ENCODE data around the gene KLRC3.
"Not testable (repeated sequence)": the region's sequence is repeated elsewhere in the genome, so short reads cannot be mapped to it uniquely, and the experiment has no call there.

Gene KLRC3

GRCh38 chr12:10439608-10440274 is 19.3 kb upstream of the KLRC3 start:
- not testable (repeated sequence) for H3K36me3 ChIP-seq (ENCODE audit: control insufficient read depth in 2 of 2, insufficient read depth in 2 of 2, low read length in 2 of 2); H3K9ac ChIP-seq (ENCODE audit: low read length in 2 of 2); H3K27me3 ChIP-seq (ENCODE audit: control insufficient read depth in 1 of 2, insufficient read depth in 2 of 2, low read length in 2 of 2)

GRCh38 chr12:10437601-10438000 is 17.2 kb upstream of the KLRC3 start:
- H3K36me3 ChIP-seq (ENCODE audit: control insufficient read depth in 2 of 2, insufficient read depth in 2 of 2, low read length in 2 of 2); H3K9me3 ChIP-seq (ENCODE audit: control insufficient read depth in 2 of 2, low read length in 2 of 2); H3K9ac ChIP-seq (ENCODE audit: low read length in 2 of 2); H3K27me3 ChIP-seq (ENCODE audit: control insufficient read depth in 1 of 2, insufficient read depth in 2 of 2, low read length in 2 of 2); H3K4me1 ChIP-seq (ENCODE audit: control insufficient read depth, insufficient read depth, low read length); H3K4me3 ChIP-seq (ENCODE audit: low read length in 2 of 2); H3K27ac ChIP-seq (ENCODE audit: low read length): not testable (repeated sequence)

More at GRCh38 chr12:10439608-10440274, 19.3 kb upstream of the KLRC3 start:
- not testable (repeated sequence) for H3K9me3 ChIP-seq (ENCODE audit: control insufficient read depth in 2 of 2, low read length in 2 of 2); H3K4me3 ChIP-seq (ENCODE audit: low read length in 2 of 2); H3K27ac ChIP-seq (ENCODE audit: low read length); H3K4me1 ChIP-seq (ENCODE audit: control insufficient read depth, insufficient read depth, low read length)

- not testable (repeated sequence) for H3K27ac ChIP-seq (ENCODE audit: low read length); H3K4me1 ChIP-seq (ENCODE audit: control insufficient read depth, insufficient read depth, low read length); H3K4me3 ChIP-seq (ENCODE audit: low read length in 2 of 2); H3K9ac ChIP-seq (ENCODE audit: low read length in 2 of 2); H3K9me3 ChIP-seq (ENCODE audit: control insufficient read depth in 2 of 2, low read length in 2 of 2); H3K27me3 ChIP-seq (ENCODE audit: control insufficient read depth in 1 of 2, insufficient read depth in 2 of 2, low read length in 2 of 2); H3K36me3 ChIP-seq (ENCODE audit: control insufficient read depth in 2 of 2, insufficient read depth in 2 of 2, low read length in 2 of 2)
These were observed 15.4 kb upstream of the KLRC3 start, which contains the start of gene KLRC2 for GRCh38 chr12:10435816-10436215. KLRC2 (minus strand) TSS chr12:10436010; CDS start chr12:10435986, 24 bp downstream.

- H3K4me3 ChIP-seq (ENCODE audit: low read length in 2 of 2); H3K4me1 ChIP-seq (ENCODE audit: control insufficient read depth, insufficient read depth, low read length); H3K27ac ChIP-seq (ENCODE audit: low read length); H3K9ac ChIP-seq (ENCODE audit: low read length in 2 of 2); H3K36me3 ChIP-seq (ENCODE audit: control insufficient read depth in 2 of 2, insufficient read depth in 2 of 2, low read length in 2 of 2); H3K27me3 ChIP-seq (ENCODE audit: control insufficient read depth in 1 of 2, insufficient read depth in 2 of 2, low read length in 2 of 2); H3K9me3 ChIP-seq (ENCODE audit: control insufficient read depth in 2 of 2, low read length in 2 of 2): not testable (repeated sequence)
These were observed 10.2 kb upstream of the KLRC3 start for GRCh38 chr12:10430623-10431022.

GRCh38 chr12:10425938-10426337 is 5.5 kb upstream of the KLRC3 start:
- not testable (repeated sequence) for H3K27ac ChIP-seq (ENCODE audit: low read length); H3K4me3 ChIP-seq (ENCODE audit: low read length in 2 of 2)

GRCh38 chr12:10424260-10424899 is 4.0 kb upstream of the KLRC3 start:
- not testable (repeated sequence) for H3K27me3 ChIP-seq (ENCODE audit: control insufficient read depth in 1 of 2, insufficient read depth in 2 of 2, low read length in 2 of 2); H3K4me3 ChIP-seq (ENCODE audit: low read length in 2 of 2); H3K4me1 ChIP-seq (ENCODE audit: control insufficient read depth, insufficient read depth, low read length); H3K9ac ChIP-seq (ENCODE audit: low read length in 2 of 2); H3K27ac ChIP-seq (ENCODE audit: low read length); H3K36me3 ChIP-seq (ENCODE audit: control insufficient read depth in 2 of 2, insufficient read depth in 2 of 2, low read length in 2 of 2); H3K9me3 ChIP-seq (ENCODE audit: control insufficient read depth in 2 of 2, low read length in 2 of 2)

More at GRCh38 chr12:10425938-10426337, 5.5 kb upstream of the KLRC3 start:
- H3K36me3 ChIP-seq (ENCODE audit: control insufficient read depth in 2 of 2, insufficient read depth in 2 of 2, low read length in 2 of 2); H3K4me1 ChIP-seq (ENCODE audit: control insufficient read depth, insufficient read depth, low read length); H3K9me3 ChIP-seq (ENCODE audit: control insufficient read depth in 2 of 2, low read length in 2 of 2); H3K27me3 ChIP-seq (ENCODE audit: control insufficient read depth in 1 of 2, insufficient read depth in 2 of 2, low read length in 2 of 2); H3K9ac ChIP-seq (ENCODE audit: low read length in 2 of 2): not testable (repeated sequence)

GRCh38 chr12:10422159-10422558 is 1.8 kb upstream of the KLRC3 start:
- not testable (repeated sequence) for H3K4me3 ChIP-seq (ENCODE audit: low read length in 2 of 2); H3K27me3 ChIP-seq (ENCODE audit: control insufficient read depth in 1 of 2, insufficient read depth in 2 of 2, low read length in 2 of 2); H3K4me1 ChIP-seq (ENCODE audit: control insufficient read depth, insufficient read depth, low read length); H3K36me3 ChIP-seq (ENCODE audit: control insufficient read depth in 2 of 2, insufficient read depth in 2 of 2, low read length in 2 of 2); H3K9ac ChIP-seq (ENCODE audit: low read length in 2 of 2); H3K9me3 ChIP-seq (ENCODE audit: control insufficient read depth in 2 of 2, low read length in 2 of 2); H3K27ac ChIP-seq (ENCODE audit: low read length)

GRCh38 chr12:10409392-10409791 is 11.0 kb downstream of the KLRC3 start, which contains the start of gene KLRC4:
KLRC4 (minus strand) TSS chr12:10409757; CDS start chr12:10409575, 182 bp downstream.
- Histone ChIP-seq H3K9ac (ENCODE audit: low read length in 2 of 2) (no peak within 1 kb of the TSS), H3K4me3 (ENCODE audit: low read length in 2 of 2) (no peak within 1 kb of the TSS), H3K36me3 (ENCODE audit: control insufficient read depth in 2 of 2, insufficient read depth in 2 of 2, low read length in 2 of 2) (no peaks in the 10 kb centered on the region), H3K27ac (ENCODE audit: low read length) (no peak within 1 kb of the TSS), H3K9me3 (ENCODE audit: control insufficient read depth in 2 of 2, low read length in 2 of 2) (no peaks in the 10 kb centered on the region), H3K4me1 (ENCODE audit: control insufficient read depth, insufficient read depth, low read length) (no peaks in the 10 kb centered on the region), H3K27me3 (ENCODE audit: control insufficient read depth in 1 of 2, insufficient read depth in 2 of 2, low read length in 2 of 2) (no peaks in the 10 kb centered on the region)

- Histone ChIP-seq H3K4me1 (ENCODE audit: control insufficient read depth, insufficient read depth, low read length) (no peaks in the 10 kb centered on the region), H3K27me3 (ENCODE audit: control insufficient read depth in 1 of 2, insufficient read depth in 2 of 2, low read length in 2 of 2) (no peaks in the 10 kb centered on the region), H3K4me3 (ENCODE audit: low read length in 2 of 2) (no peak overlapping the region), H3K9ac (ENCODE audit: low read length in 2 of 2) (no peak overlapping the region), H3K9me3 (ENCODE audit: control insufficient read depth in 2 of 2, low read length in 2 of 2) (no peaks in the 10 kb centered on the region), H3K36me3 (ENCODE audit: control insufficient read depth in 2 of 2, insufficient read depth in 2 of 2, low read length in 2 of 2) (no peaks in the 10 kb centered on the region), H3K27ac (ENCODE audit: low read length) (no peak overlapping the region)
These were observed 11.6 kb downstream of the KLRC3 start for GRCh38 chr12:10408842-10409241.

- Histone ChIP-seq H3K9me3 (ENCODE audit: control insufficient read depth in 2 of 2, low read length in 2 of 2) (no peaks in the 10 kb centered on the region), H3K9ac (ENCODE audit: low read length in 2 of 2) (no peak overlapping the region), H3K4me3 (ENCODE audit: low read length in 2 of 2) (no peak overlapping the region), H3K27ac (ENCODE audit: low read length) (no peak overlapping the region), H3K36me3 (ENCODE audit: control insufficient read depth in 2 of 2, insufficient read depth in 2 of 2, low read length in 2 of 2) (no peaks in the 10 kb centered on the region), H3K27me3 (ENCODE audit: control insufficient read depth in 1 of 2, insufficient read depth in 2 of 2, low read length in 2 of 2) (no peaks in the 10 kb centered on the region), H3K4me1 (ENCODE audit: control insufficient read depth, insufficient read depth, low read length) (no peaks in the 10 kb centered on the region)
These were observed 13.7 kb downstream of the KLRC3 start for GRCh38 chr12:10406725-10407124.

- no peaks in the 10 kb centered on the region for H3K36me3 ChIP-seq (ENCODE audit: control insufficient read depth in 2 of 2, insufficient read depth in 2 of 2, low read length in 2 of 2)
- H3K4me1 ChIP-seq (ENCODE audit: control insufficient read depth, insufficient read depth, low read length) = no peaks in the 10 kb centered on the region
- H3K9ac ChIP-seq (ENCODE audit: low read length in 2 of 2) = no peak overlapping the region
- no peaks in the 10 kb centered on the region for H3K9me3 ChIP-seq (ENCODE audit: control insufficient read depth in 2 of 2, low read length in 2 of 2)
- H3K4me3 ChIP-seq (ENCODE audit: low read length in 2 of 2) = no peak overlapping the region
- no peaks in the 10 kb centered on the region for H3K27me3 ChIP-seq (ENCODE audit: control insufficient read depth in 1 of 2, insufficient read depth in 2 of 2, low read length in 2 of 2)
- no peak overlapping the region for H3K27ac ChIP-seq (ENCODE audit: low read length)
These were observed 15.1 kb downstream of the KLRC3 start for GRCh38 chr12:10405294-10405693.

All from stomach smooth muscle (tissue), 2 donors.